AG04450 (cell line): Measurements from ENCODE around the gene SOCS2. TPM values are rescaled to one million over a fixed set of nuclear protein-coding genes. Genes with fewer than 3 reads are reported as not detected.

Experiments used
- CTCF ChIA-PET: fragments of 300-600, 350-600 bp; formaldehyde crosslinking; extraction: SDS; loops from one replicate; lab custom pipeline; 2022; ENCODE audit warnings: antibody characterized with exemption, inconsistent platforms; lab: Charles Lee
- POLR2A ChIA-PET: fragments of 350-600 bp; formaldehyde crosslinking; extraction: SDS; loops from one replicate; lab custom pipeline; 2021; ENCODE audit warnings: antibody characterized with exemption, inconsistent platforms; lab: Yijun Ruan, JAX
- DNase-seq: peaks from one replicate; pipeline ENCODE4 v3.0.0-alpha.2; 2011; ENCODE audit warnings: low read depth, low spot score
- H3K27ac ChIP-seq: one replicate; pipeline ENCODE4 v1.5.1; 2012; ENCODE audit warnings: low read depth, low read length, control low read depth
- H3K27me3 ChIP-seq: one replicate; pipeline ENCODE4 v1.6.0; 2012; ENCODE audit warnings: low read length; ENCODE audit not compliant: control insufficient read depth, insufficient read depth
- H3K4me3 ChIP-seq: 2 replicates; pipeline ENCODE4 v1.5.1; 2011; ENCODE audit warnings: mild to moderate bottlenecking, low read depth, low read length, control low read depth
- H3K9me3 ChIP-seq: 2 replicates; pipeline ENCODE4 v1.5.1; 2012; ENCODE audit warnings: low read length; ENCODE audit not compliant: control insufficient read depth, insufficient read depth
- polyA plus RNA-seq: library from polyadenylated mRNA; depleted of rRNA; stranded (reverse); fragments of >200 nt; gene quantifications from 2 replicates; pipeline ENCODE4 v1.2.3, GENCODE V29; 2011
- TF ChIP-seq, protein P1 (sequence below): IDR thresholded peaks from 2 replicates; pipeline ENCODE4 v1.5.1; 2011; ENCODE audit warnings: low read depth, low read length, control low read depth, inconsistent platforms

Gene SOCS2
- polyA plus RNA-seq, 1 experiment, result 17.6 TPM

GRCh38 chr12:93591137-93591868, 18.8 kb downstream of the SOCS2 start:
- no peaks in the 10 kb centered on the region for H3K27me3 ChIP-seq
- peak; percentile 32 for DNase-seq
- H3K4me3 ChIP-seq, result peak overlapping the region; percentile 70
- H3K27ac ChIP-seq, result peak overlapping the region; percentile 66
- ChIA-PET CTCF (interaction anchor here (0.6 to 4.5 kb wide), 5 partner anchors 41 to 511 kb away, joined by 3 to 22 read pairs (median 4); no protein-coding TSS in a partner anchor), POLR2A (interaction anchor here (0.6 to 0.7 kb wide), 6 partner anchors 9 to 499 kb away, joined by 3 to 7 read pairs (median 4); partner anchors contain the start of gene CRADD)
- H3K9me3 ChIP-seq, result no peaks in the 10 kb centered on the region
- TF ChIP-seq, protein P1, sequence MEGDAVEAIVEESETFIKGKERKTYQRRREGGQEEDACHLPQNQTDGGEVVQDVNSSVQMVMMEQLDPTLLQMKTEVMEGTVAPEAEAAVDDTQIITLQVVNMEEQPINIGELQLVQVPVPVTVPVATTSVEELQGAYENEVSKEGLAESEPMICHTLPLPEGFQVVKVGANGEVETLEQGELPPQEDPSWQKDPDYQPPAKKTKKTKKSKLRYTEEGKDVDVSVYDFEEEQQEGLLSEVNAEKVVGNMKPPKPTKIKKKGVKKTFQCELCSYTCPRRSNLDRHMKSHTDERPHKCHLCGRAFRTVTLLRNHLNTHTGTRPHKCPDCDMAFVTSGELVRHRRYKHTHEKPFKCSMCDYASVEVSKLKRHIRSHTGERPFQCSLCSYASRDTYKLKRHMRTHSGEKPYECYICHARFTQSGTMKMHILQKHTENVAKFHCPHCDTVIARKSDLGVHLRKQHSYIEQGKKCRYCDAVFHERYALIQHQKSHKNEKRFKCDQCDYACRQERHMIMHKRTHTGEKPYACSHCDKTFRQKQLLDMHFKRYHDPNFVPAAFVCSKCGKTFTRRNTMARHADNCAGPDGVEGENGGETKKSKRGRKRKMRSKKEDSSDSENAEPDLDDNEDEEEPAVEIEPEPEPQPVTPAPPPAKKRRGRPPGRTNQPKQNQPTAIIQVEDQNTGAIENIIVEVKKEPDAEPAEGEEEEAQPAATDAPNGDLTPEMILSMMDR, result no peak

DNA sequence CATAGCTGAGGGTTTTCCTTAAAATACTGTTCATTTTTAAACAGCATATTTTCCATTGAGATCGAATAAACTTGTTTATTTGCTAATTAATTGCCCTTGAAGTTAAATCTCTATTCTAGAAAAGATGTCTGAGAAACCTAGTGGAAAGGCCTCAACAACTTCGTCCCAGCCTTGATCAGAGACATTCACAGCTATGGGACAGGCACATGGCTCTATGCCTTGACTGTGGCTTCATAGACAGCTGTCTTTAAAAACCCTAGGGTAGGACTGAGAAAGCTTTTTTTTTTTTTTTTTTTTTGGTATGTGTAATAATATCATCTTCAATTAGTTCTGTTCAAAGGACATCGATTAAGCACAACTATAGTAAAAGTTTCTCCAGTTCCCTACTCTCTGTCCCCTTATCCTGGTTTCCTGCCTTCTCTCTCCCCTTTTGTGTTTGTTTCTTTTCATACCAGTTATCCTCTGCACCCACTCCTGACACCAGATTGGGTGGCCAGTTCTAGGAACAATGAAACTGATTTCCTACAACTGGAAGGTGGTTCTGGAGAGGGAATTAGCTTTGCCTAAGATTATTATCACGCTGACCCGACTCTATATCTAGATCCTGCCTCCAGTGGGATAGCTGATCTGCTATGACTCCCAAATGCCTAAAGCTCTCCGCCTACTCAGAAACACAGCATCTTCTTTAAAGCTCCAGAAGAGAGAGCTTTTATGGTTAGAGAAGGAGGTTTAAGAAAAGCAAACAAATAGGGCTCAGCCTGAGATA, 20.3 kb downstream of the SOCS2 start:
- TF ChIP-seq, protein P1, result no peak
- no peak overlapping the region for H3K27ac ChIP-seq
- no peaks in the 10 kb centered on the region for H3K9me3 ChIP-seq
- ChIA-PET POLR2A (no interaction called here), CTCF (interaction anchor here (0.7 to 4.5 kb wide), 3 partner anchors 10 to 509 kb away, joined by 3 to 22 read pairs (median 4); no protein-coding TSS in a partner anchor)
- no peak for DNase-seq
- H3K27me3 ChIP-seq, result no peaks in the 10 kb centered on the region
- no peak overlapping the region for H3K4me3 ChIP-seq

DNA sequence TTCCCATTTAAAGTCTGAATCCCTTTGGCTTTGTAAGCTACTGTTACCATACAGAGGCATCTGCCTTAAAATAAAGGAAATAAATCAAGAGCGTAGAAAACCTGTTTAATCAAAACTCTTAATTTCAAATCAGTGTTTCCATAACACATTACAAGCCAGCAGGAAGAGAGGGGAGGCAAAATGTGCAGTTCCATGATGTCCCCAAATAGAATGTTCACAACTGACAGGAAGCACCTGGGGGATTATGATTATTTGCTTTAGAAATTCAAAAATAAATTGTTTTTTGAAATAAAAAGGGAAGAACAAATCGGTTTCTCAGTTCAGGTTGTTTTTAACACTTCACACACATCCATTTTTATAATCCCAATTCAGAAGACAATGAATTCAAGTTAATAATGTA, 21.4 kb downstream of the SOCS2 start:
- CTCF ChIA-PET, result interaction anchor here (2.4 kb wide), 1 partner anchor 508 kb away, joined by 8 read pairs; no protein-coding TSS in a partner anchor
- POLR2A ChIA-PET, result no interaction called here
- Histone ChIP-seq H3K27ac (no peak overlapping the region), H3K4me3 (no peak overlapping the region), H3K27me3 (no peaks in the 10 kb centered on the region), H3K9me3 (no peaks in the 10 kb centered on the region)
- TF ChIP-seq, protein P1, result no peak
- no peak for DNase-seq

GRCh38 chr12:93594766-93595311, 22.4 kb downstream of the SOCS2 start:
- Histone ChIP-seq H3K27ac (no peak overlapping the region), H3K4me3 (no peak overlapping the region), H3K9me3 (no peaks in the 10 kb centered on the region), H3K27me3 (no peaks in the 10 kb centered on the region)
- CTCF ChIA-PET, result interaction anchor here (1.0 to 2.4 kb wide), 2 partner anchors 92 to 507 kb away, joined by 4 to 8 read pairs; no protein-coding TSS in a partner anchor
- TF ChIP-seq, protein P1, result no peak
- no peak for DNase-seq
- POLR2A ChIA-PET, result no interaction called here
